Uterus (tissue), 4 donors: ENCODE data around the gene ZHX3. TPM values are rescaled to one million over a fixed set of nuclear protein-coding genes. Genes with fewer than 3 reads are reported as not detected.

Source experiments
- DNase-seq, 2 donors: peaks; one replicate each; pipeline ENCODE4 v3.0.0-alpha.2; 2019 to 2020
- H3K27ac ChIP-seq, 2 donors: fragments of 200-600 bp; sonication (generic); 1 replicate in 1 of 2; 2 replicates in 1 of 2; pipeline ENCODE4 v1.5.1; 2016 to 2018
- H3K27me3 ChIP-seq, 2 donors: fragments of 200-600 bp; sonication (generic); one replicate each; pipeline ENCODE4 v1.5.1; 2018 to 2019; ENCODE audit warnings: control low read depth in 1 of 2
- H3K36me3 ChIP-seq, 2 donors: fragments of 200-600 bp; sonication (generic); one replicate each; pipeline ENCODE4 v1.5.1; 2019; ENCODE audit warnings: control low read depth in 1 of 2
- H3K4me1 ChIP-seq, 2 donors: fragments of 200-600 bp; sonication (generic); one replicate each; pipeline ENCODE4 v1.5.1; 2018 to 2019; ENCODE audit warnings: control low read depth in 1 of 2
- H3K4me3 ChIP-seq, 2 donors: fragments of 200-600 bp; sonication (generic); 1 replicate in 1 of 2; 2 replicates in 1 of 2; pipeline ENCODE4 v1.5.1; 2018 to 2019; ENCODE audit warnings: mild to moderate bottlenecking in 1 of 2
- H3K9me3 ChIP-seq, 2 donors: fragments of 200-600 bp; sonication (generic); one replicate each; pipeline ENCODE4 v1.5.1; 2019; ENCODE audit warnings: control low read depth in 1 of 2
- POLR2A ChIP-seq, 2 donors: fragments of 450-650 bp; IDR thresholded peaks; one replicate each; pipeline ENCODE4 v1.6.1; 2016; ENCODE audit warnings: antibody characterized with exemption in 2 of 2, mild to moderate bottlenecking in 1 of 2, moderate library complexity in 1 of 2
- intact Hi-C: fragments of 100-400 bp; cut with DNase I; formaldehyde crosslinking; loops from one replicate; pipeline ENCODE4 v1.15.1; 2023; ENCODE audit warnings: low total_unique reads
- total RNA-seq, 4 donors: library from RNA; depleted of rRNA in 3 of 4; stranded (reverse); fragments of >200 nt in 3 of 4; gene quantifications; one replicate each; pipeline versions ENCODE4 v1.1.0 to v1.2.4, GENCODE V29; 2014 to 2023
- TF ChIP-seq, protein P1 (sequence below), 4 experiments: fragments of 200-600 bp in 2 of 4; fragments of 450-650 bp in 2 of 4; sonication (generic) in 2 of 4; IDR thresholded peaks; one replicate each; pipeline ENCODE4 v1.5.1; 2016 to 2019; ENCODE audit warnings: antibody characterized with exemption in 4 of 4, mild to moderate bottlenecking in 2 of 4, moderate library complexity in 1 of 4
- donor health status: DM: yes; HTN: yes; CAD: no.

The ZHX3 gene
- total RNA-seq, 4 donors from 2014 or later = 18.7 to 85.2 (median 25.0) TPM

DNA sequence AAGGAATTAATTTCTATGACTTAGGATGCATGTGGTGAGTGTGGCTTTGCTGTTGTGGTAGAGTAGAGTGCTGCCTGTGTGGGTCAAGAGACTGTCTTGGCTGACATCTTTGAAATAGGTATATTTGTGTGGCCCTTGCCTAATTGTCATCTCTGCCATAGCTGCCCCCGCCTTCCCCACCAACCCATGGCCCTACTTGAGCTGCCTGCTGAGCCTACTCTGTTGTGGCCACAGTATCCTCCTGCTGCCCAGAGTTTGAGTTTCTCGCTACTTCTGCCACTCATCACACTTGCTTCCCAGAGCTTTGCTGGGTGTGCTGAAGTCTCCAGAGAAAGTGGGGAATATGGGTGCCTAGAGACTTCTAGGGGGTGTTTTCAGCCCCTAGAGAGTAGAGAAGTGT, 172.2 kb downstream of the ZHX3 start:
- DNase-seq = no peak
- H3K9me3 ChIP-seq = no peaks in the 10 kb centered on the region
- no peaks in the 10 kb centered on the region for H3K27me3 ChIP-seq
- intact Hi-C loops = no loop called here
- H3K4me1 ChIP-seq = peaks cover 4 to 22% of the 10 kb centered on the region in 2 donors
- TF ChIP-seq POLR2A (IDR thresholded peaks at IDR 0.05) = no peak
- TF ChIP-seq, protein P1, sequence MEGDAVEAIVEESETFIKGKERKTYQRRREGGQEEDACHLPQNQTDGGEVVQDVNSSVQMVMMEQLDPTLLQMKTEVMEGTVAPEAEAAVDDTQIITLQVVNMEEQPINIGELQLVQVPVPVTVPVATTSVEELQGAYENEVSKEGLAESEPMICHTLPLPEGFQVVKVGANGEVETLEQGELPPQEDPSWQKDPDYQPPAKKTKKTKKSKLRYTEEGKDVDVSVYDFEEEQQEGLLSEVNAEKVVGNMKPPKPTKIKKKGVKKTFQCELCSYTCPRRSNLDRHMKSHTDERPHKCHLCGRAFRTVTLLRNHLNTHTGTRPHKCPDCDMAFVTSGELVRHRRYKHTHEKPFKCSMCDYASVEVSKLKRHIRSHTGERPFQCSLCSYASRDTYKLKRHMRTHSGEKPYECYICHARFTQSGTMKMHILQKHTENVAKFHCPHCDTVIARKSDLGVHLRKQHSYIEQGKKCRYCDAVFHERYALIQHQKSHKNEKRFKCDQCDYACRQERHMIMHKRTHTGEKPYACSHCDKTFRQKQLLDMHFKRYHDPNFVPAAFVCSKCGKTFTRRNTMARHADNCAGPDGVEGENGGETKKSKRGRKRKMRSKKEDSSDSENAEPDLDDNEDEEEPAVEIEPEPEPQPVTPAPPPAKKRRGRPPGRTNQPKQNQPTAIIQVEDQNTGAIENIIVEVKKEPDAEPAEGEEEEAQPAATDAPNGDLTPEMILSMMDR (IDR thresholded peaks at IDR 0.05) = no peak
- no peak overlapping the region for H3K4me3 ChIP-seq
- peak overlapping the region; percentile 39 to 58 for H3K27ac ChIP-seq
- H3K36me3 ChIP-seq = no peaks in the 10 kb centered on the region

DNA sequence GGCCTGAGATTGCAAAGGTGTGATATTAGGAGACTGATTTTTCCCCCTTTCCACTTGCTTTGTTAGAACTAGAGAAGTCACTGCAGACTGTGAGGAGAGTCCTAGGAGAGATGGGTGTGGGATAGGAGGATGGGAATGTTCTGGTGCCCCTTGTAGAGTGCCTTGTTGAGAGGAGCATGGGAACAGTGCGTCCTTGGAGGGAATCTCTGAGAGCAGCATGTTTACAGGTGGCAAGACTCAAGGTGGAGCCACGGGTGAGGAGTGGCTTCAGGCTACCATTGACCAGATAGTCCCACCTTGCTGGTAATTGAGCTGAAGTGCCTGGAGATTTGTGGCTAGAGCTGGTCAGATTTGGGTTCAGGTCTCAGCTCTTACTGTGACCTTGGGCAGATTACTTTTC, 174.2 kb downstream of the ZHX3 start:
- no peak for TF ChIP-seq POLR2A (IDR thresholded peaks at IDR 0.05)
- TF ChIP-seq, protein P1 (IDR thresholded peaks at IDR 0.05) = no peak
- no peaks in the 10 kb centered on the region for H3K27me3 ChIP-seq
- peaks cover 4 to 19% of the 10 kb centered on the region in 2 donors for H3K4me1 ChIP-seq
- intact Hi-C loops = no loop called here
- no peaks in the 10 kb centered on the region for H3K36me3 ChIP-seq
- peak overlapping the region; percentile 10 to 93 for H3K27ac ChIP-seq
- DNase-seq = no peak
- H3K9me3 ChIP-seq = no peaks in the 10 kb centered on the region
- no peak overlapping the region for H3K4me3 ChIP-seq

DNA sequence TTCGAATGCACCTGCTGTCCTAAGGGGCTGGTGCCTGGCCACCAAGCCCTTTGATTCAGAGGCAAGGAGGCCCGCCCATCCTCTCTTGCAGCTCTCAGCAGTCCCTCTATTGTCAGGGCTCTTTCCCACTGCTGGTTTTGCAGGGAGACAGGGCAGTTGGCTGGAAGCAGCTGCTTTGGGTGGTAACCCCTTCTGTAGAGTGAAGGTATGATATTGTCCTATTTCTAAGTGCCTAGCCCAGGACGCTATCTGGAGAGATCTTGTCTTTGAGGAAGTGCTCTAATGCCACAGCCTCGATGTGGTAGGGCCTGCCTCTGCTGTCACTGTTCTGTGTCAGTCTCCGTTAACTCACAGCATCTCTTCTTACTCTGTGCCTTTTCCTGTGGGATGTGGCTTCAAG, 174.6 kb downstream of the ZHX3 start:
- H3K4me1 ChIP-seq = peaks cover 4 to 16% of the 10 kb centered on the region in 2 donors
- intact Hi-C loops = no loop called here
- no peak for DNase-seq

DNA sequence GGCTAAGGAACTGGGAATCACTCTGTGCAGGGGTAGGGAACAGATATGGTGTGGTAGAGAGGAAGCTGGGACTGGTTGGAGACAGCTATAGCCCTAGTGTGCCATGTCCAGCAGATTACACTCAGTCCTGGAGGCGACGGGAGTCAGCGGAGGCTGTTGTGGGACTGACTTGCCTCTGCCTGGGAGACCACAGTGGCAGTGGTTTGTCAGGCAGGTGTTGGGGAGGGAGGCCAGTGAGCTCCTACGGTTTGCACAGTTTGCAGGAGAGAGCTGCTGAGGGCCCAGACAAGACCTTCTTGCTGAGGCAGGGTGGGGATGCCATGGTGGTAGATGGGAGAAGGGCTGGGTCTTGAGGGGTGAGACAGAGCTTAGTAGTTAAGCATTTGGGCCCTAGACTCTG, 175.3 kb downstream of the ZHX3 start:
- DNase-seq = no peak
- no peaks in the 10 kb centered on the region for H3K27me3 ChIP-seq
- H3K4me1 ChIP-seq = peaks cover 4 to 16% of the 10 kb centered on the region in 2 donors
- TF ChIP-seq POLR2A (IDR thresholded peaks at IDR 0.05) = no peak
- TF ChIP-seq, protein P1 (IDR thresholded peaks at IDR 0.05) = no peak
- peak overlapping the region in 1 of 2 donors; percentile 93 for H3K27ac ChIP-seq
- H3K9me3 ChIP-seq = no peaks in the 10 kb centered on the region
- H3K36me3 ChIP-seq = no peaks in the 10 kb centered on the region
- intact Hi-C loops = no loop called here
- no peak overlapping the region for H3K4me3 ChIP-seq

More for the DNA sequence above, 174.6 kb downstream of the ZHX3 start:
- peak overlapping the region; percentile 10 to 93 for H3K27ac ChIP-seq
- no peak for TF ChIP-seq POLR2A (IDR thresholded peaks at IDR 0.05)
- TF ChIP-seq, protein P1 (IDR thresholded peaks at IDR 0.05) = no peak
- H3K36me3 ChIP-seq = no peaks in the 10 kb centered on the region
- H3K9me3 ChIP-seq = no peaks in the 10 kb centered on the region
- no peak overlapping the region for H3K4me3 ChIP-seq
- H3K27me3 ChIP-seq = no peaks in the 10 kb centered on the region

DNA sequence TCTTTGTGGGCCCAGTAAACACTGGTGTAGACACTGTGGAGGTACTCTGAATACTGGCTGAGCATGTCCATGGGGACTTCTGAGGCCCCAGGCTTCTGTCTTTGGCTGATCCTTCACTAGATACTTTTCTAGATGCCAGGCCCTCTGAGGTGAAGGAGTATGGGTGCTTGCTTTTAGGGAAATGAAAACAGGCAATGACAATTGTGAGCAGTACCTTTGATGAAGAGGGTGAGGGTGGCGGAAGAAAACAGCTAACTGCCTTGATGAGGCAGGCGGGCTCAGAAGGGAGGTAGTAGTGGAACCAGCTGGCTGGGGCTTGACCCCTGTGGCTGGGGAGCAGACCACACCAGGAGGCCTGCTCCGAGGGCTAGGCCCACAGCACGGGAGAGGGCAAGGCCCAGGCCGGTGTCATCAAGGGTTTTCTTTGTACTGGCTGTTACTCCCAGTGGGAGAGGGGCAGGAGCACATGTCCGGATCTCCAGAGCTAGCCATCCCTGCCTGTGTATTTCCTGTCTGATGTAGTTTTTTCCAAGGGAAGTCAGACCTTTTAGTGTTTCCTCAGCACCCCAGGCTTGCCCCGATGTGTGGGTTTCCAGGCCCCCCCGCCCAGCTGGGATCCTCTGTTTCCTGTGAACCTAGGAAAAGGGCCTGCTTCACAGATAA, 176.2 kb downstream of the ZHX3 start:
- Histone ChIP-seq H3K4me3 (no peak overlapping the region), H3K27me3 (no peaks in the 10 kb centered on the region), H3K36me3 (no peaks in the 10 kb centered on the region), H3K4me1 (peaks cover 5 to 12% of the 10 kb centered on the region in 2 donors), H3K9me3 (no peaks in the 10 kb centered on the region), H3K27ac (peak overlapping the region; percentile 55 to 93)
- intact Hi-C loops = no loop called here
- TF ChIP-seq, protein P1 (IDR thresholded peaks at IDR 0.05) = no peak
- TF ChIP-seq POLR2A (IDR thresholded peaks at IDR 0.05) = peak in 1 of 2 donors; percentile 16
- DNase-seq = peak in 1 of 2 donors; percentile 66
